Islet of Langerhans (tissue), 1 donor: Measurements from ENCODE around the gene YTHDC2.
"Not testable (repeated sequence)": the region's sequence is repeated elsewhere in the genome, so short reads cannot be mapped to it uniquely, and the experiment has no call there.

Experiments
- FAIRE-seq: peaks from one replicate; lab custom pipeline; 2011; peaks lifted over from hg19 to GRCh38; lab: Jason Lieb, UNC

The YTHDC2 gene

GRCh38 chr5:113520429-113520828, 6.9 kb downstream of the YTHDC2 start:
- FAIRE-seq: no peak

GRCh38 chr5:113520899-113521298, 7.4 kb downstream of the YTHDC2 start:
- FAIRE-seq: no peak

DNA sequence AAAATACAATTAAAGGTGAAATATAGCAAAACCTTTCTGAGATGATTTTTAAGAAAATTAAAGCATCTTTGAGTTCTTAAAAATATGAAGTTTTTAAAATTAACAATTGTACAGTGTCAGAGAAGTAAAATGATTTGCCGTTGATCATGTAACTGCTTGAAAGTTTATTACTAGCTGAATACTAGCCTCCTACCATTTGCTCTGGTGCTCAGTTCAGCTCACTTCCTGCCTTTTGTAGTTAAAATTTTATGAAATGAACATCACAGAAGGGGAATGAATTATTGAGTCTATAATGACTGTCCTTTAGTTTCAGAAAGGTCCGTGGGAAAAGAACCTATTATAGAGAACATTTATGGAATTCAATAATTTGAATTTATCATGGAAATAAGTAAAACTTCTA, 9.7 kb downstream of the YTHDC2 start:
- peak; percentile 91 for FAIRE-seq

GRCh38 chr5:113524927-113525326, 11.4 kb downstream of the YTHDC2 start:
- FAIRE-seq: peak; percentile 61

DNA sequence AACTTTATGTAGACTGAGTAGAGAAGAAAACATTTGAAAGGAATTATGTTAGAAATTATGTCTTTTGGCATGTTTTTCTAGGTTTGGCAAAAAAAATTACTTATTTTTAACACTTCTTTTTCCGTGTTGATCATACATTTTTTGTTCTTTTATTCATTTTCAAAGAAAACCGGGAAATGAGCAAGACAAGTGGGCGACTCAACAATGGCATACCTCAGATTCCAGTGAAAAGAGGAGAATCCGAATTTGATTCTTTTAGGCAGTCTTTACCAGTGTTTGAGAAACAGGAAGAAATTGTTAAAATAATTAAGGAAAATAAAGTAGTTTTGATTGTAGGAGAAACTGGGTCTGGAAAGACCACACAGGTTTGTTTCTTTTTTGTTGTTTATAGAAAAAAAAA, 12.9 kb downstream of the YTHDC2 start:
- FAIRE-seq: peak; percentile 21

DNA sequence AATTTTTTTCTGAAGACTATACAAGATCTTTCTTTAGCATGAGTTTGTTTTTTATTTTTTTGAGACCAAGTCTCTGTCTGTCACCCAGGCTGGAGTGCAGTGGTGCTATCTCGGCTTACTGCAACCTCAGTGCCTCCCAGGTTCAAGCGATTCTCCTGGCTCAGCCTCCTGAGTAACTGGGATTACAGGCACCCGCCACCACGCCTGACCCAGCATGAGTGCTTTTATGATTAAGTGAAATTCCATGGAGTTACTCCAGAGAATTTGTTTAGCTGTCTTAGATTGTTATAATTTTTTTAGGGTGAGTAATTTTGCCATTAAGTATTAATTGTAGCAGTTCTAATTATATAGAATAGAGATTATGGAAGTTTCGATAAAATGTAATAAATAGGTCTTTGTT, 14.3 kb downstream of the YTHDC2 start:
- FAIRE-seq: no peak

GRCh38 chr5:113531481-113532159, 18.1 kb downstream of the YTHDC2 start:
- FAIRE-seq: peak; percentile 5

DNA sequence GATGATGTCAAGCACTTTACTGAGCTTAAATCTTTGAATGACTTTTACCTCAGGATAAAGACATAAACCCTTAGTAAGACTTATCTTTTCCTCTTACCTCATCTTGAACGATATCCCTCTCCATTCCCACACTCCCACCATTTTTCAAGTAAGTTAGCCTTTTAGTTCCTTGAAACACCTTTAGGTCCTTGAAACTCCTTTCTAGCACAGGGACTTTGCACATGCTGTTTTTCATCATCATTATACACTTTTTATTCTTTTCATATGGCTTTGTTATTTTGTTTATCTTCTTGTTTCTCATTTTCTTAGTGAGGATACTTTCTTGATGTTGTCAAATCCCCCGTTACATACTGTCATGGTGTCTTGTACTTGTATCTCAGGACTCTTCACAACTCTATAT, 24.8 kb downstream of the YTHDC2 start:
- FAIRE-seq: no peak

DNA sequence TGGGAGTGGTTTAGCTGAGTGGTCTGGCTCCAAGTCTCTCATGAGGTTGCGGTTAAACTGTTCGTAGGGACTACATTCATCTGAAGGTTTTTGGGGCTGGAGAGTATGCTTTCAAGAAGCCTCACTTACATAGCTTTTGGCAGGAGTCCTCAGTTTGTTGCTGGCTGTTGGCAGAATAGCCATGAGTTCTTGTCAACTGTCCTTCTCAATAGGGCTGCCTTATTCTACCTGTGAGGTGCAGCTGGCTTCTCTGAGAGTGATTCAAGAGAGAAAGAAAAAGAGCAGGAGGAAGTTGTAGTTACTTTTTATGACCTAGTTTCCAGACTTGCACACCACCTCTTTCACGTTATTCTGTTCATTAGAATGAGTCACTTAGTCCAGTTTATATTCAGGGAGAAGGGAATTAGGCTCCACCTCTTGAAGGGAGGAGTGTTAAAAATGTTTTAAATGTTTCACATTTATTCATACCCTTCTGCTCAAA, 33.2 kb downstream of the YTHDC2 start:
- FAIRE-seq: peak; percentile 79

- FAIRE-seq: peak; percentile 56
Observed at GRCh38 chr5:113548396-113548795, 34.9 kb downstream of the YTHDC2 start.

DNA sequence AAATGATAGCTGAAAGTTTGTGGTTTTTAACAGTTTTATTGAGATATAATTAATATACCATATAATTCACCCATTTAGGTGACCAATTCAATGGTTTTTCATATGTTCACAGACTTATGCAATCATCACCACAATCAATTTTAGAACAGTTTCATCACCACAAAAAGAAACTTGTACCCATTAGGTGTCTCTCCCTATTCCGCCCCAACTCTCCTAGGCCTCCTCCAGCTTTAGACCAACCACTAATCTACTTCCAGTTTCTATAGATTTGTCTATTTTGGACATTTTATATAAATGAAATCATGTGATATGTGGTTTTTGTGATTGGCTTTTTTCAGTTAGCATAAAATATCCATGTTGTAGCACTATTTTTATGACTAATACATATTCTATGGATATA, 38.6 kb downstream of the YTHDC2 start:
- FAIRE-seq: no peak

- FAIRE-seq: no peak
Observed at GRCh38 chr5:113552620-113553019, 39.1 kb downstream of the YTHDC2 start.

GRCh38 chr5:113562828-113563400, 49.4 kb downstream of the YTHDC2 start:
- peak; percentile 61 for FAIRE-seq

DNA sequence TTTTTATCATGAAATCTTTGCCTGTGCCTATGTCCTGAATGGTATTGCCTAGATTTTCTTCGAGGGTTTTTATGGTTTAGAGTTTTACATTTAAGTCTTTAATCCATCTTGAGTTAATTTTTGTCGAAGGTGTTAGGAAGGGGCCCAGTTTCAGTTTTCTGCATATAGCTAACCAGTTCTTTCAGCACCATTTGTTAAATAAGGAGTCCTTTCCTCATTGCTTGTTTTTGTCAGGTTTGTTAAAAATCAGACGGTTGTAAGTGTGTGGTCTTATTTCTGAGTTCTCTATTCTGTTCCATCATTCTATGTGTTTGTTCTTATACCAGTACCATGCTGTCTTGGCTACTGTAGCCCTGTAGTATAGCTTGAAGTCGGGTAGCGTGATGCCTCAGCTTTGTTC, 55.9 kb downstream of the YTHDC2 start:
- FAIRE-seq: no peak

- no peak for FAIRE-seq
Observed at GRCh38 chr5:113572716-113573115, 59.2 kb downstream of the YTHDC2 start.

- FAIRE-seq: no peak
Observed at GRCh38 chr5:113574417-113574816, 60.9 kb downstream of the YTHDC2 start.

GRCh38 chr5:113575074-113575473, 61.6 kb downstream of the YTHDC2 start:
- FAIRE-seq: no peak

DNA sequence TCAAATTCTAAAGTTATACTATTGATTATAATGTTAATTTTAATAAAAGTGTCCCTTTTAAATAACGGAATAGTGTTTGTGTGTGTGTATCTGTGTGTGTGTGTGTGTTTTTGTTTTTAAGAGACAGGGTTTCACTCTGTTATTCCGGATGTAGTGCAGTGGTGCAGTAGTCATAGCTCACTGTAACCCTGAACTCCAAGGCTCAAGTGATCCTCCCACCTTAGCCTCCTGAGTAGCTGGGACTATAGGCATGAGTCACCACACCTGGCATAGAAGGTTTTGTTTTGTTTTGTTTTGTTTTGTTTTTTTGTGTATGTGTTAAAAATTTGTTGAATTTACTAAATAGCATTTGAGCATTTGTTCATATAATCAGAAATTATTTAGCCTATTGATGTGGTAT, 64.6 kb downstream of the YTHDC2 start:
- FAIRE-seq: no peak

GRCh38 chr5:113581388-113581787, 67.9 kb downstream of the YTHDC2 start:
- FAIRE-seq: no peak

DNA sequence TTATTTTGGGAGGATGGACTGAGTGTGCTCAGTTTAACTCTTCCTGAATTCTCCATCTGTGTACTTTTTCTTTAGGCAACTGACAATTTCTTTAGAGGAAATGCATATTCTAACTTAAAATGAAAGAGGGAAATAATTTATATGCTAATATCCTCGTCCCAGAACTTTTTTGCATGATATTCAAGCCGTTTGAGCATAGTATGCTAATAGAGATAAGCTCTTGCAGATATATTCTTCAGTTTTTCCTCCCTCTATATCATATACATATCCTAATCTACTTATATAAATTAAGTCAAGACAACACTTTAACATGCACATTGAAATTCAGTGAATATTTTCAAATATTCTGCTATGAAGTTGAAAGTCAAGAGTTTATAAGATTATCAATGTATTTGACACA, 84.7 kb downstream of the YTHDC2 start:
- FAIRE-seq: no peak

DNA sequence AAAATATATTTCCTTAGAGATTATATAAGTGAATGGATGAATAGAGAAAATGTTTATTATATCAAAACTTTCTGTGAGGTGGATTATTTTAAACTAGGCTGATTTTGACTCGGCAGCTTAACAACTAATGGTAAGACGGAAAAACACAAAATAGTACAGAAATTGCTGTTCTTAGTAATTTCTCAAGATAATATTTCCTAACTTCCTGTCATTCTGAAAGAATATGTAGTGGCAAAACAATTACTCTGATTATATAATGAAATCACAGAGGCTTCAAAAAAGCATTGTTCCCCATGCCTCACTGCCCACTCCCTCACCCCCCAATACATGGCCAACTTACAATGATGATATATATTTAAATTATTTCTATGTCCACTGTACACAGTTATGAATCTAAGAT, 85.4 kb downstream of the YTHDC2 start:
- FAIRE-seq: no peak

- FAIRE-seq: no peak
Observed at GRCh38 chr5:113600255-113600905, 86.9 kb downstream of the YTHDC2 start.

- FAIRE-seq: no peak
Observed at GRCh38 chr5:113601423-113601822, 87.9 kb downstream of the YTHDC2 start.

DNA sequence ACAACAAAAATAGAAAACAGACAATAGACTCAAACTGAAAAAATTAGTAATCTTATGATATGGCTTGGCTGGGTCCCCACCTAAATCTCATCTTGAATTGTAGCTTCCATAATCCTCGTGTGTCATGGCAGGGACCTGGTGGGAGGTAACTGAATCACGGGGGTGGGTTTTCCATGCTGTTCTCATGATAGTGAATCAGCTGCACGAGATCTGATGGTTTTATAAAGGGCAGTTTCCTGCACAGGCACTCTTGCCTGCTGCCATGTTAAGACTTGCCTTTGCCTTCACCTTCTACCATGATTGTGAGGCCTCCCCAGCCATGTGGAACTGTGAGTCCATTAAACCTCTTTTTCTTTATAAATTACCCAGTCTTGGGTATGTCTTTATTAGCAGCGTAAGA, 89.8 kb downstream of the YTHDC2 start:
- not testable (repeated sequence) for FAIRE-seq
